Lower leg skin (tissue), 3 donors: ENCODE data around the gene SOHLH1.

Source experiments
- POLR2A ChIP-seq, 2 donors: fragments of 450-650 bp; IDR thresholded peaks; one replicate each; pipeline ENCODE4 v1.6.1; 2016 to 2017; ENCODE audit warnings: antibody characterized with exemption in 2 of 2, mild to moderate bottlenecking in 1 of 2, moderate library complexity in 1 of 2
- TF ChIP-seq, protein P1 (sequence below), 3 donors: fragments of 450-650 bp; IDR thresholded peaks; one replicate each; pipeline ENCODE4 v1.5.1; 2016; ENCODE audit warnings: antibody characterized with exemption in 3 of 3, mild to moderate bottlenecking in 3 of 3, moderate library complexity in 2 of 3

DNA sequence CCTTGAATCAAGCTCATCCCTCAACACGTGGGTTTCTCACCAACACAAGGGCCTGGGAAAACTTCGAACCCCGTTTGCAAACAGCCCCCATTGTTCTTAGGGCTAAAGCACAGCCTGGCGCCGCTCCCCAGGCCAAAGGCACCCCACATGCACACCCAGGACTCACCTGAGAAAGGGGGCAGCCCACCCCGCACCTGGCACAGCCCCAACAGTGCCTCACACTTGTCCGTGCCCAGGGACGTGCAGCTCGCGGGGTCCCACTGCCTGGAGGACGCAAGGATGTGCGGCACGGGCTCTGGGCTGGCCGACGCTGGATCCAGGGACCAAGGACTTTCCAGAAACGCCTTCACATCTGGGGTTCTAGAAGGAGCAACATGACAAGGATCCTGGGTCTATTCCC, 2.8 kb downstream of the SOHLH1 start:
- TF ChIP-seq, protein P1, sequence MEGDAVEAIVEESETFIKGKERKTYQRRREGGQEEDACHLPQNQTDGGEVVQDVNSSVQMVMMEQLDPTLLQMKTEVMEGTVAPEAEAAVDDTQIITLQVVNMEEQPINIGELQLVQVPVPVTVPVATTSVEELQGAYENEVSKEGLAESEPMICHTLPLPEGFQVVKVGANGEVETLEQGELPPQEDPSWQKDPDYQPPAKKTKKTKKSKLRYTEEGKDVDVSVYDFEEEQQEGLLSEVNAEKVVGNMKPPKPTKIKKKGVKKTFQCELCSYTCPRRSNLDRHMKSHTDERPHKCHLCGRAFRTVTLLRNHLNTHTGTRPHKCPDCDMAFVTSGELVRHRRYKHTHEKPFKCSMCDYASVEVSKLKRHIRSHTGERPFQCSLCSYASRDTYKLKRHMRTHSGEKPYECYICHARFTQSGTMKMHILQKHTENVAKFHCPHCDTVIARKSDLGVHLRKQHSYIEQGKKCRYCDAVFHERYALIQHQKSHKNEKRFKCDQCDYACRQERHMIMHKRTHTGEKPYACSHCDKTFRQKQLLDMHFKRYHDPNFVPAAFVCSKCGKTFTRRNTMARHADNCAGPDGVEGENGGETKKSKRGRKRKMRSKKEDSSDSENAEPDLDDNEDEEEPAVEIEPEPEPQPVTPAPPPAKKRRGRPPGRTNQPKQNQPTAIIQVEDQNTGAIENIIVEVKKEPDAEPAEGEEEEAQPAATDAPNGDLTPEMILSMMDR (IDR thresholded peaks at IDR 0.05), result no peak
- TF ChIP-seq POLR2A (IDR thresholded peaks at IDR 0.05), result no peak
